Cardiac muscle cell (in vitro differentiated cells and primary cell): Measurements from ENCODE around the gene AGAP1. TPM values are rescaled to one million over a fixed set of nuclear protein-coding genes. Genes with fewer than 3 reads are reported as not detected.

Experiments used
- DNase-seq, 2 donors: peaks; one replicate each; pipeline versions ENCODE4 v3.0.0 to v3.0.0-alpha.2; 2010 to 2017; ENCODE audit warnings: low read depth in 1 of 2, low spot score in 1 of 2
- H3K27ac ChIP-seq: fragments of 200-600 bp; sonication (generic); 2 replicates; pipeline ENCODE4 v1.5.1; 2016
- H3K27me3 ChIP-seq: fragments of 200-600 bp; sonication (generic); 2 replicates; pipeline ENCODE4 v1.6.0; 2016; ENCODE audit warnings: control low read depth
- H3K36me3 ChIP-seq: fragments of 200-600 bp; sonication (generic); 2 replicates; pipeline ENCODE4 v1.5.1; 2016; ENCODE audit warnings: control low read depth
- H3K4me1 ChIP-seq: fragments of 200-600 bp; sonication (generic); 2 replicates; pipeline ENCODE4 v1.8.1; 2017; ENCODE audit warnings: low read depth, mild to moderate bottlenecking, mixed run types
- H3K4me3 ChIP-seq: fragments of 200-600 bp; sonication (generic); 2 replicates; pipeline ENCODE4 v1.5.1; 2016; ENCODE audit warnings: mild to moderate bottlenecking
- H3K9me3 ChIP-seq: fragments of 200-600 bp; sonication (generic); 2 replicates; pipeline ENCODE4 v1.5.1; 2017; ENCODE audit warnings: low read depth, mild to moderate bottlenecking, control low read depth
- CTCF ChIP-seq: IDR thresholded peaks from 2 replicates; pipeline ENCODE4 v1.5.1; 2012; ENCODE audit warnings: low read depth, mild to moderate bottlenecking, low read length
- polyA plus RNA-seq: library from polyadenylated mRNA; unstranded; fragments of >200 nt; fragmentation: Nextera tagmentation; extraction: Ambion mirVana; gene quantifications from 2 replicates; pipeline ENCODE4 v1.2.1, GENCODE V29; 2016
- total RNA-seq: library from RNA; depleted of rRNA; stranded (reverse); fragments of >200 nt; gene quantifications from 2 replicates; pipeline ENCODE4 v1.2.3, GENCODE V29; 2016

AGAP1 gene
- total and polyA plus RNA-seq, 2 experiments from 2014 or later, result 8.6 to 38.2 TPM

- no peaks in the 10 kb centered on the region for H3K4me1 ChIP-seq
- no peaks in the 10 kb centered on the region for H3K36me3 ChIP-seq
- DNase-seq, result no peak
- no peak overlapping the region for H3K27ac ChIP-seq
- H3K4me3 ChIP-seq, result no peak overlapping the region
- TF ChIP-seq CTCF, result no peak
- H3K27me3 ChIP-seq, result no peaks in the 10 kb centered on the region
- H3K9me3 ChIP-seq, result no peaks in the 10 kb centered on the region
These were observed 517.3 kb downstream of the AGAP1 start for GRCh38 chr2:236010920-236011685.

GRCh38 chr2:236012155-236012554 lies 518.3 kb downstream of the AGAP1 start:
- no peaks in the 10 kb centered on the region for H3K9me3 ChIP-seq
- no peak overlapping the region for H3K4me3 ChIP-seq
- no peak for TF ChIP-seq CTCF
- H3K27ac ChIP-seq, result no peak overlapping the region
- no peak for DNase-seq
- H3K27me3 ChIP-seq, result no peaks in the 10 kb centered on the region
- no peaks in the 10 kb centered on the region for H3K4me1 ChIP-seq
- H3K36me3 ChIP-seq, result no peaks in the 10 kb centered on the region

GRCh38 chr2:236014408-236015131 lies 520.7 kb downstream of the AGAP1 start:
- no peaks in the 10 kb centered on the region for H3K36me3 ChIP-seq
- no peaks in the 10 kb centered on the region for H3K4me1 ChIP-seq
- DNase-seq, result no peak
- H3K27me3 ChIP-seq, result no peaks in the 10 kb centered on the region
- H3K27ac ChIP-seq, result no peak overlapping the region
- no peak for TF ChIP-seq CTCF
- H3K9me3 ChIP-seq, result no peaks in the 10 kb centered on the region
- no peak overlapping the region for H3K4me3 ChIP-seq

GRCh38 chr2:236015171-236015570 lies 521.3 kb downstream of the AGAP1 start:
- no peak overlapping the region for H3K4me3 ChIP-seq
- no peak for TF ChIP-seq CTCF

GRCh38 chr2:236016496-236016895 lies 522.7 kb downstream of the AGAP1 start:
- Histone ChIP-seq H3K9me3 (no peaks in the 10 kb centered on the region), H3K27ac (no peak overlapping the region), H3K4me1 (no peaks in the 10 kb centered on the region), H3K4me3 (no peak overlapping the region), H3K36me3 (no peaks in the 10 kb centered on the region), H3K27me3 (no peaks in the 10 kb centered on the region)
- DNase-seq, result no peak
- no peak for TF ChIP-seq CTCF

More at GRCh38 chr2:236015171-236015570, 521.3 kb downstream of the AGAP1 start:
- Histone ChIP-seq H3K27me3 (no peaks in the 10 kb centered on the region), H3K27ac (no peak overlapping the region), H3K9me3 (no peaks in the 10 kb centered on the region), H3K36me3 (no peaks in the 10 kb centered on the region), H3K4me1 (no peaks in the 10 kb centered on the region)
- no peak for DNase-seq
